Thyroid gland (tissue), 4 donors: ENCODE results near the gene PLCE1. TPM values are rescaled to one million over a fixed set of nuclear protein-coding genes. Genes with fewer than 3 reads are reported as not detected.
A peak's percentile ranks its signal among the peaks of the same experiment; 100 is the strongest.

Experiments used
- DNase-seq, 2 donors: peaks; one replicate each; pipeline ENCODE4 v3.0.0-alpha.2; 2019
- H3K27ac ChIP-seq, 3 donors: fragments of 200-600 bp; sonication (generic); 1 replicate in 2 of 3; 2 replicates in 1 of 3; pipeline ENCODE4 v1.5.1; 2016 to 2019; ENCODE audit warnings: mild to moderate bottlenecking in 1 of 3, moderate library complexity in 1 of 3
- H3K27me3 ChIP-seq: fragments of 200-600 bp; sonication (generic); one replicate; pipeline ENCODE4 v1.5.1; 2019
- H3K36me3 ChIP-seq, 2 donors: fragments of 200-600 bp; sonication (generic); one replicate each; pipeline ENCODE4 v1.5.1; 2016 to 2019
- H3K4me1 ChIP-seq, 2 donors: fragments of 200-600 bp; sonication (generic); one replicate each; pipeline ENCODE4 v1.5.1; 2017 to 2019
- H3K4me3 ChIP-seq, 3 donors: fragments of 200-600 bp; sonication (generic); replicated peaks in 1 of 3; 1 replicate in 2 of 3; 2 replicates in 1 of 3; pipeline ENCODE4 v1.5.1; 2016; ENCODE audit warnings: mild to moderate bottlenecking in 1 of 3
- H3K9me3 ChIP-seq: fragments of 200-600 bp; sonication (generic); one replicate; pipeline ENCODE4 v1.5.1; 2017
- CTCF ChIP-seq, 6 experiments: fragments of 200-600 bp in 3 of 6; fragments of 450-650 bp in 3 of 6; sonication (generic) in 3 of 6; IDR thresholded peaks; one replicate each; pipeline ENCODE4 v1.5.1; 2016 to 2019; ENCODE audit warnings: antibody characterized with exemption in 6 of 6, mild to moderate bottlenecking in 2 of 6, inconsistent platforms in 1 of 6, moderate library complexity in 1 of 6
- POLR2A ChIP-seq, 2 donors: fragments of 450-650 bp; IDR thresholded peaks; one replicate each; pipeline ENCODE4 v1.6.1; 2017; ENCODE audit warnings: antibody characterized with exemption in 2 of 2, mild to moderate bottlenecking in 2 of 2, moderate library complexity in 1 of 2
- WGBS, 2 donors: methylation state at CpG; one replicate each; pipeline ENCODE4 v1.1.5; 2017; 5-methylcytosine and 5-hydroxymethylcytosine counted together
- intact Hi-C: fragments of 100-400 bp; cut with DNase I; formaldehyde crosslinking; loops from one replicate; pipeline ENCODE4 v1.15.1; 2023
- total RNA-seq, 4 donors: library from RNA; depleted of rRNA; stranded (reverse); fragments of >200 nt; gene quantifications; one replicate each; pipeline ENCODE4 v1.2.3, GENCODE V29; 2016

PLCE1 gene
- total RNA-seq, 4 donors from 2014 or later: 15.5 to 29.8 (median 17.6) TPM

GRCh38 chr10:93993414-93993781, 333 bp upstream of the PLCE1 start:
- intact Hi-C loops: no loop called here
- WGBS, 2 donors: 12 to 41% methylated on average over 3 to 11 of the region's 25 CpGs
- H3K27me3 ChIP-seq: no peaks in the 10 kb centered on the region
- no peaks in the 10 kb centered on the region for H3K36me3 ChIP-seq
- no peaks in the 10 kb centered on the region for H3K9me3 ChIP-seq
- TF ChIP-seq POLR2A (IDR thresholded peaks at IDR 0.05) (no peak), CTCF (IDR thresholded peaks at IDR 0.05) (no peak)
- peaks cover 35 to 36% of the 10 kb centered on the region in 2 donors for H3K4me1 ChIP-seq
- no peak for DNase-seq
- peak overlapping the region in 1 of 3 donors; percentile 53 for H3K4me3 ChIP-seq
- peak overlapping the region in 1 of 3 donors; percentile 67 for H3K27ac ChIP-seq

- no peaks in the 10 kb centered on the region for H3K27me3 ChIP-seq
- H3K4me1 ChIP-seq: peaks cover 35 to 36% of the 10 kb centered on the region in 2 donors
- intact Hi-C loops: no loop called here
- H3K27ac ChIP-seq: peak overlapping the region; percentile 65 to 78 (median 76)
- DNase-seq: no peak
- peak overlapping the region; percentile 32 to 80 (median 53) for H3K4me3 ChIP-seq
- no peak for TF ChIP-seq CTCF (IDR thresholded peaks at IDR 0.05)
- no peak for TF ChIP-seq POLR2A (IDR thresholded peaks at IDR 0.05)
- WGBS, 2 donors: 13 to 21% methylated on average over 12 of the region's 12 CpGs
- H3K9me3 ChIP-seq: no peaks in the 10 kb centered on the region
- no peaks in the 10 kb centered on the region for H3K36me3 ChIP-seq
Measured at GRCh38 chr10:93994438-93994801, 689 bp downstream of the PLCE1 start.

GRCh38 chr10:93995182-93995581, 1.5 kb downstream of the PLCE1 start:
- no peak for DNase-seq
- TF ChIP-seq CTCF (IDR thresholded peaks at IDR 0.05): no peak
- no peak for TF ChIP-seq POLR2A (IDR thresholded peaks at IDR 0.05)
- peaks cover 35 to 43% of the 10 kb centered on the region in 2 donors for H3K4me1 ChIP-seq
- no peak overlapping the region for H3K4me3 ChIP-seq
- 71 to 79% methylated on average over 1 of the region's 1 CpG for WGBS, 2 donors
- intact Hi-C loops: no loop called here
- H3K36me3 ChIP-seq: no peaks in the 10 kb centered on the region
- H3K27ac ChIP-seq: peak overlapping the region in 2 of 3 donors; percentile 16 to 40
- H3K27me3 ChIP-seq: no peaks in the 10 kb centered on the region
- H3K9me3 ChIP-seq: no peaks in the 10 kb centered on the region

- H3K4me3 ChIP-seq: no peak overlapping the region
- no peaks in the 10 kb centered on the region for H3K9me3 ChIP-seq
- peak overlapping the region in 2 of 3 donors; percentile 16 to 40 for H3K27ac ChIP-seq
- 50 to 51% methylated on average over 10 of the region's 10 CpGs for WGBS, 2 donors
- H3K27me3 ChIP-seq: no peaks in the 10 kb centered on the region
- TF ChIP-seq CTCF (IDR thresholded peaks at IDR 0.05) (peak in 1 of 6 experiments; percentile 20), POLR2A (IDR thresholded peaks at IDR 0.05) (peak in 1 of 2 donors; percentile 34)
- peaks cover 35 to 43% of the 10 kb centered on the region in 2 donors for H3K4me1 ChIP-seq
- intact Hi-C loops: no loop called here
- H3K36me3 ChIP-seq: no peaks in the 10 kb centered on the region
- DNase-seq: no peak
Measured at GRCh38 chr10:93995598-93996271, 2.0 kb downstream of the PLCE1 start.

GRCh38 chr10:93996551-93996950, 2.8 kb downstream of the PLCE1 start:
- no peaks in the 10 kb centered on the region for H3K27me3 ChIP-seq
- TF ChIP-seq CTCF (IDR thresholded peaks at IDR 0.05) (no peak), POLR2A (IDR thresholded peaks at IDR 0.05) (no peak)
- 85 to 93% methylated on average over 3 of the region's 3 CpGs for whole genome bisulfite sequencing, 2 donors
- no peaks in the 10 kb centered on the region for H3K9me3 ChIP-seq
- peaks cover 33 to 42% of the 10 kb centered on the region in 2 donors for H3K4me1 ChIP-seq
- no peak overlapping the region for H3K4me3 ChIP-seq
- no peaks in the 10 kb centered on the region for H3K36me3 ChIP-seq
- H3K27ac ChIP-seq: no peak overlapping the region
- intact Hi-C loops: no loop called here
- DNase-seq: no peak
